ENCODE data around the gene UCMA. TPM values are rescaled to one million over a fixed set of nuclear protein-coding genes. Genes with fewer than 3 reads are reported as not detected.

The UCMA gene
- polyA plus RNA-seq, 2 donors = not detected

DNA sequence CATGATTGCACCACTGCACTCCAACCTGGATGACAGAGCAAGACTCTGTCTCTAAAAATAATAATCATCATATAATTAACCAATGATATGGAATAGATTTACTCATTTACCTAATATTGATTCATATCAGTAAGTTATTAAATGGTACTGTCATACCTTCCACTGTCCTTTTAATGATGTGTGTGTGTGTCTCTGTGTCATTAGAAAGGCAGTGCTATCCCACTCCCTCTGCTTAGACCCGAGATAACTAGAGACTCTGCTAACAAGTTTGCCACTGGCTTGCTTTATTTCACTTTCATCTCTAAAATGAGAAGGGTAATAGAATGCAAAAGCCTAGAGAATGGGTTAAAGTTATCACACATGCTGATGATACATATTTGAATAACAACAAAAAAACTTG is 51.8 kb downstream of the UCMA start:
- H3K27ac ChIP-seq (ENCODE audit: low read depth in 2 of 2, low read length in 1 of 2) = no peak overlapping the region
- H3K4me3 ChIP-seq (ENCODE audit: low read depth in 1 of 2, low read length in 2 of 2) = no peak overlapping the region
- WGBS, 2 donors = 86 to 89% methylated on average over 1 of the region's 1 CpG
- H3K27me3 ChIP-seq (ENCODE audit: control insufficient read depth in 1 of 2, insufficient read depth in 2 of 2, low read length in 2 of 2) = no peaks in the 10 kb centered on the region
- no peaks in the 10 kb centered on the region for H3K4me1 ChIP-seq (ENCODE audit: control insufficient read depth in 2 of 2, insufficient read depth in 2 of 2, low read length in 1 of 2)
- peaks cover 0 to 2% of the 10 kb centered on the region in 2 donors for H3K36me3 ChIP-seq (ENCODE audit: control insufficient read depth in 2 of 2, insufficient read depth in 2 of 2, low read length in 1 of 2)
- H3K9me3 ChIP-seq (ENCODE audit: control insufficient read depth in 2 of 2, insufficient read depth in 1 of 2, low read depth in 1 of 2, low read length in 1 of 2) = no peaks in the 10 kb centered on the region

DNA sequence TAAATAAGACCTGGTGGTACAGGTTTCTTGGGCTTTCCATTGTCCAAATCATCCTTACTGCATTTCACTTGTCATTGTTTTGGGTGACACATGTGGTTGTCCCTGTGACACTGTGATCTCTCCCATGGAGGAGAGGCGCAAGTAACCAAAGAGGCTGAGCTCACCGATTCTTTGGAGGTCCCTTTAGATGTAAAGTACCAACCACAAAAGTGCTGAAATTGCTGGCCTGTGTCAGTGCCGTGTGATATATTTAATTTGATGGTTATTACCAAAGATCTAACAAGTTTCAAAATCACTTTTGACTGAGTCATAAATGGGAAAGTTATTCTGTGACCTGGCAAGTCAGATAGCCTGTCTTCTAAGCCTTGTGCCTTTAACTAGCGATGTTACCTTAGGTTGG is 53.4 kb downstream of the UCMA start:
- WGBS, 2 donors = 82 to 92% methylated on average over 4 of the region's 4 CpGs
- H3K4me1 ChIP-seq (ENCODE audit: control insufficient read depth in 2 of 2, insufficient read depth in 2 of 2, low read length in 1 of 2) = no peaks in the 10 kb centered on the region

DNA sequence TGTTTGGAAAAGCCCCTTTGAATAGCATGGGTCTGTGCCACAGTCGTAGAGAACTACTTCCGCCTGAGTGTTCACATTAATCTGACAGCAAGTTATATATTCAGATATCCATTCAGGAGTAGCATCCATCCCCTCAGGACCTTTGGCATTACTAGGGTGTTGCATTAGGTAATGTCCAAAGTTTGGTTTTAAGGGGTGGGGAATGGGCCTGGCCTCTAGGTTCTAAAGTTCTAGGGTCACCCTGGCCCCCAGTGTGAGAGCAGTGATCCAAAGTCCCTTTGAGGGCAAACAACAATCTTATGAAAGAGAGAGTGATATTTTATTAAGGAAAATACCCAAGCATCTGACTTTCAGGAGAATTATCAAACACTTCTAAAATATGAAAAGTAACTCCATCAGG is 60.6 kb downstream of the UCMA start:
- Histone ChIP-seq H3K36me3 (ENCODE audit: control insufficient read depth in 2 of 2, insufficient read depth in 2 of 2, low read length in 1 of 2) (peaks cover 0 to 3% of the 10 kb centered on the region in 2 donors), H3K4me1 (ENCODE audit: control insufficient read depth in 2 of 2, insufficient read depth in 2 of 2, low read length in 1 of 2) (no peaks in the 10 kb centered on the region), H3K9me3 (ENCODE audit: control insufficient read depth in 2 of 2, insufficient read depth in 1 of 2, low read depth in 1 of 2, low read length in 1 of 2) (no peaks in the 10 kb centered on the region), H3K4me3 (ENCODE audit: low read depth in 1 of 2, low read length in 2 of 2) (no peak overlapping the region), H3K27ac (ENCODE audit: low read depth in 2 of 2, low read length in 1 of 2) (no peak overlapping the region), H3K27me3 (ENCODE audit: control insufficient read depth in 1 of 2, insufficient read depth in 2 of 2, low read length in 2 of 2) (no peaks in the 10 kb centered on the region)
- 96 to 98% methylated on average over 2 of the region's 2 CpGs for WGBS, 2 donors

More for the DNA sequence above, 53.4 kb downstream of the UCMA start:
- Histone ChIP-seq H3K27ac (ENCODE audit: low read depth in 2 of 2, low read length in 1 of 2) (no peak overlapping the region), H3K36me3 (ENCODE audit: control insufficient read depth in 2 of 2, insufficient read depth in 2 of 2, low read length in 1 of 2) (peaks cover 0 to 2% of the 10 kb centered on the region in 2 donors), H3K9me3 (ENCODE audit: control insufficient read depth in 2 of 2, insufficient read depth in 1 of 2, low read depth in 1 of 2, low read length in 1 of 2) (no peaks in the 10 kb centered on the region), H3K4me3 (ENCODE audit: low read depth in 1 of 2, low read length in 2 of 2) (no peak overlapping the region), H3K27me3 (ENCODE audit: control insufficient read depth in 1 of 2, insufficient read depth in 2 of 2, low read length in 2 of 2) (no peaks in the 10 kb centered on the region)

Other genes starting within 250 kb of the UCMA start
- gene CCDC3, start 232.7 kb downstream of the UCMA start, polyA plus RNA-seq = 10 to 100 TPM in 1 of 2 donors, 1 to 10 TPM in 1; 3.2 to 24.3 TPM
- 10 to 100 TPM; 29.1 to 34.2 TPM for gene OPTN, start 134.2 kb downstream of the UCMA start, polyA plus RNA-seq
- 1 to 10 TPM; 1.4 to 2.6 TPM for gene MCM10, start 72.8 kb downstream of the UCMA start, polyA plus RNA-seq
- 1 to 10 TPM; 5.7 to 7.4 TPM for gene PHYH, start 65.7 kb upstream of the UCMA start, polyA plus RNA-seq
- 10 to 100 TPM; 15.8 to 25.8 TPM for gene SEPHS1, start 113.9 kb upstream of the UCMA start, polyA plus RNA-seq

Measured in esophagus (tissue), 2 donors.